Calu3 (cell line): ENCODE measurements around the gene ACR. TPM values are rescaled to one million over a fixed set of nuclear protein-coding genes. Genes with fewer than 3 reads are reported as not detected.
"Not testable (repeated sequence)": the region's sequence is repeated elsewhere in the genome, so short reads cannot be mapped to it uniquely, and the experiment has no call there.

Source experiments
- BruUV-seq: library from RNA; stranded (reverse); fragments of 400-500 nt; replicated peaks from 2 replicates; lab custom pipeline; 2021; lab: Mats Ljungman, UMichigan
- CTCF ChIA-PET: fragments of 300-600 bp; sonication (Branson Sonifier 250); formaldehyde crosslinking; loops from one replicate; lab custom pipeline; 2022; ENCODE audit warnings: antibody characterized with exemption; lab: Charles Lee
- DNase-seq: peaks from one replicate; pipeline ENCODE4 v3.0.0; 2022
- H3K27ac Mint-ChIP-seq: one replicate; pipeline ENCODE4 v1.8.0; 2022; ENCODE audit warnings: mixed read lengths; ENCODE audit not compliant: unreplicated experiment
- H3K27me3 Mint-ChIP-seq: one replicate; pipeline ENCODE4 v1.8.0; 2022; ENCODE audit warnings: mixed read lengths; ENCODE audit not compliant: unreplicated experiment
- H3K36me3 Mint-ChIP-seq: one replicate; pipeline ENCODE4 v1.8.0; 2022; ENCODE audit warnings: mild to moderate bottlenecking, moderate library complexity, mixed read lengths; ENCODE audit not compliant: insufficient read depth, unreplicated experiment
- H3K4me1 Mint-ChIP-seq: one replicate; pipeline ENCODE4 v1.8.0; 2022; ENCODE audit warnings: mild to moderate bottlenecking, low read depth, mixed read lengths; ENCODE audit not compliant: unreplicated experiment
- H3K4me3 Mint-ChIP-seq: one replicate; pipeline ENCODE4 v1.8.0; 2022; ENCODE audit warnings: mild to moderate bottlenecking, low read depth, moderate library complexity, mixed read lengths; ENCODE audit not compliant: unreplicated experiment
- H3K9me3 Mint-ChIP-seq: one replicate; pipeline ENCODE4 v1.8.0; 2022; ENCODE audit warnings: low read depth, mixed read lengths; ENCODE audit not compliant: unreplicated experiment
- CTCF ChIP-seq: fragments of 200-600 bp; IDR thresholded peaks from one replicate; pipeline ENCODE4 v1.8.0; 2022; ENCODE audit warnings: antibody characterized with exemption; ENCODE audit not compliant: unreplicated experiment
- intact Hi-C: fragments of 100-400 bp; cut with micrococcal nuclease; formaldehyde crosslinking; loops from one replicate; pipeline ENCODE4 v1.10.0; 2022; ENCODE audit not compliant: unreplicated experiment
- total RNA-seq: library from RNA; stranded (reverse); gene quantifications from 2 replicates; pipeline ENCODE4 v1.2.3, GENCODE V29; 2022

ACR gene
- total RNA-seq, 1 experiment from 2014 or later = not detected

GRCh38 chr22:50756949-50757491, 19.0 kb downstream of the ACR start:
- peak overlapping the region; percentile 85 for H3K4me3 Mint-ChIP-seq
- peak; percentile 37 for DNase-seq
- CTCF ChIA-PET = interaction anchor here (0.6 kb wide), 1 partner anchor 225 kb away, joined by 3 read pairs; no protein-coding TSS in a partner anchor
- H3K27ac Mint-ChIP-seq = peak overlapping the region; percentile 31
- H3K36me3 Mint-ChIP-seq, H3K4me1 Mint-ChIP-seq, H3K9me3 Mint-ChIP-seq, BruUV-seq, intact Hi-C loops: not testable (repeated sequence)
- H3K27me3 Mint-ChIP-seq = peaks cover 30% of the 10 kb centered on the region
- TF ChIP-seq CTCF = peak; percentile 35

- intact Hi-C loops, H3K4me1 Mint-ChIP-seq, H3K36me3 Mint-ChIP-seq, H3K27me3 Mint-ChIP-seq, H3K9me3 Mint-ChIP-seq, DNase-seq, H3K27ac Mint-ChIP-seq, BruUV-seq, H3K4me3 Mint-ChIP-seq: not testable (repeated sequence)
- CTCF ChIA-PET = interaction anchor here (0.6 kb wide), 1 partner anchor 252 kb away, joined by 3 read pairs; the partner anchor contains the start of gene NCAPH2
Observed at GRCh38 chr22:50759597-50760341, 21.8 kb downstream of the ACR start.

- H3K27ac Mint-ChIP-seq, H3K4me3 Mint-ChIP-seq, H3K4me1 Mint-ChIP-seq, DNase-seq, H3K9me3 Mint-ChIP-seq, H3K36me3 Mint-ChIP-seq, BruUV-seq, CTCF ChIA-PET, intact Hi-C loops, H3K27me3 Mint-ChIP-seq: not testable (repeated sequence)
Observed at GRCh38 chr22:50761829-50762228, 23.8 kb downstream of the ACR start.

GRCh38 chr22:50764288-50764687, 26.3 kb downstream of the ACR start:
- intact Hi-C loops, H3K27me3 Mint-ChIP-seq, H3K27ac Mint-ChIP-seq, H3K4me3 Mint-ChIP-seq, H3K4me1 Mint-ChIP-seq, H3K9me3 Mint-ChIP-seq, H3K36me3 Mint-ChIP-seq, DNase-seq, CTCF ChIA-PET, BruUV-seq: not testable (repeated sequence)

- CTCF ChIA-PET, H3K4me3 Mint-ChIP-seq, BruUV-seq, intact Hi-C loops, H3K4me1 Mint-ChIP-seq, H3K27ac Mint-ChIP-seq, H3K9me3 Mint-ChIP-seq, H3K36me3 Mint-ChIP-seq, H3K27me3 Mint-ChIP-seq: not testable (repeated sequence)
- peak; percentile 73 for TF ChIP-seq CTCF
- peak; percentile 56 for DNase-seq
Observed at GRCh38 chr22:50775132-50775531, 37.1 kb downstream of the ACR start.

- H3K27me3 Mint-ChIP-seq, DNase-seq, H3K4me3 Mint-ChIP-seq, H3K4me1 Mint-ChIP-seq, H3K27ac Mint-ChIP-seq, intact Hi-C loops, CTCF ChIA-PET, H3K9me3 Mint-ChIP-seq, BruUV-seq: not testable (repeated sequence)
- peaks cover 12% of the 10 kb centered on the region for H3K36me3 Mint-ChIP-seq
Observed at GRCh38 chr22:50777631-50778030, 39.6 kb downstream of the ACR start.

- BruUV-seq = not testable (repeated sequence)
Observed at GRCh38 chr22:50780244-50780643, 42.2 kb downstream of the ACR start.

GRCh38 chr22:50782253-50782652, 44.2 kb downstream of the ACR start:
- BruUV-seq, H3K27me3 Mint-ChIP-seq, H3K9me3 Mint-ChIP-seq, intact Hi-C loops, DNase-seq, CTCF ChIA-PET: not testable (repeated sequence)
- Mint-ChIP-seq H3K4me3 (peak overlapping the region; percentile 84), H3K4me1 (peaks cover 10% of the 10 kb centered on the region), H3K27ac (peak overlapping the region; percentile 9), H3K36me3 (peaks cover 20% of the 10 kb centered on the region)

More at GRCh38 chr22:50780244-50780643, 42.2 kb downstream of the ACR start:
- Mint-ChIP-seq H3K36me3 (peaks cover 24% of the 10 kb centered on the region), H3K4me1 (peaks cover 10% of the 10 kb centered on the region)
- H3K9me3 Mint-ChIP-seq, DNase-seq, H3K27me3 Mint-ChIP-seq, intact Hi-C loops, H3K27ac Mint-ChIP-seq, H3K4me3 Mint-ChIP-seq: not testable (repeated sequence)
- CTCF ChIA-PET = interaction anchor here (0.7 kb wide), 1 partner anchor 315 kb away, joined by 3 read pairs; no protein-coding TSS in a partner anchor
